GM12801 (cell line): ENCODE data around the gene ARID5A.

Experiments used
- CTCF ChIP-seq: IDR thresholded peaks from one replicate; pipeline ENCODE4 v1.5.1; 2011; ENCODE audit warnings: control low read depth; ENCODE audit not compliant: insufficient read length; ENCODE audit errors: extremely low read depth

The ARID5A gene

GRCh38 chr2:96534701-96535181 lies 1.8 kb upstream of the ARID5A start:
- TF ChIP-seq CTCF, result no peak

- no peak for TF ChIP-seq CTCF
These were observed 1.2 kb upstream of the ARID5A start for GRCh38 chr2:96535331-96535730.

GRCh38 chr2:96537066-96537733 lies 648 bp downstream of the ARID5A start:
- no peak for TF ChIP-seq CTCF

GRCh38 chr2:96537734-96538486 lies 1.4 kb downstream of the ARID5A start:
- no peak for TF ChIP-seq CTCF

GRCh38 chr2:96538487-96539214 lies 2.1 kb downstream of the ARID5A start:
- no peak for TF ChIP-seq CTCF

GRCh38 chr2:96539215-96539920 lies 2.8 kb downstream of the ARID5A start:
- no peak for TF ChIP-seq CTCF

GRCh38 chr2:96540136-96540535 lies 3.6 kb downstream of the ARID5A start:
- TF ChIP-seq CTCF, result no peak
